T-helper 9 cell (primary cell): ENCODE data around the gene FBXL13.
"Not testable (repeated sequence)": the region's sequence is repeated elsewhere in the genome, so short reads cannot be mapped to it uniquely, and the experiment has no call there.

ENCODE experiments used
- DNase-seq: peaks from one replicate; pipeline ENCODE4 v3.0.0-alpha.2; 2020

Gene FBXL13

DNA sequence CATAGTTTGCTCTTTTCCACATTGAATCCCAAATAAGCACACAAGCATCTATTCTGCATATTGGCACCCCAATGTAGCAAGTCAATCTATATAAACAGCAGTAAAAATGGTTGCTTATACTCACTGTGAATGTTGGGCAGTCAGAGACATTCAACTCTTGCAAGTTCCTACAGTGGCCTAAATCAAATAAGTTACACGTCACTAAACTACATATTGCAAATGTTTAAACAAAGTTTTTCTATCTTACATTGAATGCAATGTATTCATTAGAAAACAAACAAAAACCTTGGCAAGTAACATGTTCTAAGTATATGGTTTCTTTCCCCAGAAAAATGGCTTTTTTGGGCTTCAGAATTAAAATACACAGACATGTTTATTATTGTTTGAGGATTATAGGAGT lies 142.8 kb downstream of the FBXL13 start:
- no peak for DNase-seq

DNA sequence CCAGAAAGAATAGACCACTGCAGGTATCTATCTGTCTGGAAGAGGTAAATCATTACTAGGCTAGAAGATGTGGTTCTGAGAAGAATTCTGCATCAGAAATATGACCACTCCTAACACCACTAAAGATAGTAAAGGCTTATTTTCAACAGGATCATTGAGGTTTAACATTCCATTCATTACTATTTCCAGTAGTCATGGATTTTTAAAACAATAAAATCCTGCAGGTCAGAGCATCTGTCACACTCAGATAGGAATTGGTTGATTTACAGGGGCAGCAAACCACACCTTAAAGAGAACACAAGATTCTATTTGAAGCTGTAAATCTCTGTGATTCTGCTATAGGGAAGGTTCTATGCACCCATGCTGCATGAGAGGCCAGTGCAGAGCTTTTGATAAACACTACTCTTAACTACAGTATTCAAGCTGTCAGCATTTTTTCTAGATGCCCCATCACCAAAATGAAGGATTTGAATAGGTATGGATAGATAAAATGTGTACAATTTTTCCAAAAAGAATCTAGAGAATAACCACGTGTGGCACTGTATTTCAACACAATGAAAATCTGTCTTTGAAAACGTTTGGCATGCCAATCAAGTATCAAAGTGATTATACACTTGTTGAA lies 147.2 kb downstream of the FBXL13 start:
- DNase-seq, result no peak

DNA sequence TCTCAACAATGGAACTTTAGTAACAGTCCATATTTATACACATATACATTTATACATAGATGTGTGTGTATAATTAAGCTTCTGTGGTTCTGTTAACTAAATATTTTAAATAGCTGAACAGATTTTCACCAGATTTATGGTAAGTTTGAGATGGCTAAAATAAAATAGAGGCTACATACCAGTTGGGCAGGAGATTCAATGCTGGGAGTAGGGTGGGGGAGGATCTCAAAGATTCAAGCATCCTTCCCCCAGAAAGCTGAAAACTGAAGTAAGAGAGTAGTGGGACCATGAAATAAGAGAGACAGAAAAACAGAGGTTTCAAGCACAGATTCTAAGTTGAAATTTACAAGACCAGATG lies 147.8 kb downstream of the FBXL13 start:
- DNase-seq, result no peak

DNA sequence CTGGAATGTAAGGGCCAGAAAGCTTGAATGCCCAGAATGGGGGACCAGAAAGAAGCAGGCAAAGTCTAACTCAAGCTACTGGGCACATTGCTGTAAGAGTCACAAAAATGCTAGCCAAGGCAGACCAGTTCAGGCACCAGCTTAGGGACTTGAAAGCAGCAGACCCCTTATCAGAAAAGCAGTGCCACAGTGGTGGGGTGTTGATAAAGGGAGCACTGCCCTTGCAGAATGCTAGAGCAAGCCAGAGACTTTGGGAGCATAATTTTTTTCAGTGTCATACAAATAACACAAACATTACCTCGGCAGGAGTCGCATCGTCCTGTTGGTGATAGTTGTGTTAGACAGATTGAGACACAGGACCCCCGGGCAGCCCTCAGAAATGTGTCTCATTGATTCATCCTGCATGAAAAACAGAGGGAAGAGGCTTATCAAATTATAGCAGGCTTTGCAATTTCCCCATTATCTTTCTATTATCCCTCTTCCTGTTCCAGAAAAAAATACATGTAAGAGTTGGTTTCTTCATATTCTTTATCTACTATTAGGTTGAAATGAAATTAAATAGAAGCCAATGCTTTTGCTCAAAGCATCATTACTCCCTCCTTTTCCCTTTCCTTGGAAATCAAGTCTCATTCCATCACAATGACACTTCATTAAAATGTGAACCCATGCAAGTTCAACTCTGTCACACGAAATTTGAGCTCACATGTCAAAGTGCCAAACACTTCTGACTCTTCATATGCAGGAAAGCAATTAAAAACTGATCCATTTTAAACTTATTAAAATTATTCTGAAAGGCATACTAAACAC lies 148.4 kb downstream of the FBXL13 start:
- DNase-seq, result no peak

DNA sequence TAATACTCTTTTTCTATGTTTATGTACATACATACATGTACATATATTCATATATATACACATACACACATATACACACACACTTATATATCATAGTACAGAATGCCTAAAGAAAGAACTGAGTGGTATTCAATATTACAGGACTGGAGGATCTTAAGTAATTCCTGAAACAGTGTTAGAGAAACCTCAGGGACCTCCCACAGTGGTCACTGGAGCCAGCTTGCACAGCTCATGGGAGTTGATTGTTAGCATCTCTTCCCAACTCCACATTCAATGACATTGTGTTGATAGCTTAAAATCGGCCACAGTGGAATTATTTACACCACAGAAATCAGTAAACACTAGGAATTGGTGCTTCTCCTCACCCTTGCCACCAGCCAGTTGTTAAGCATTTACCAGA lies 155.8 kb downstream of the FBXL13 start:
- DNase-seq, result no peak

DNA sequence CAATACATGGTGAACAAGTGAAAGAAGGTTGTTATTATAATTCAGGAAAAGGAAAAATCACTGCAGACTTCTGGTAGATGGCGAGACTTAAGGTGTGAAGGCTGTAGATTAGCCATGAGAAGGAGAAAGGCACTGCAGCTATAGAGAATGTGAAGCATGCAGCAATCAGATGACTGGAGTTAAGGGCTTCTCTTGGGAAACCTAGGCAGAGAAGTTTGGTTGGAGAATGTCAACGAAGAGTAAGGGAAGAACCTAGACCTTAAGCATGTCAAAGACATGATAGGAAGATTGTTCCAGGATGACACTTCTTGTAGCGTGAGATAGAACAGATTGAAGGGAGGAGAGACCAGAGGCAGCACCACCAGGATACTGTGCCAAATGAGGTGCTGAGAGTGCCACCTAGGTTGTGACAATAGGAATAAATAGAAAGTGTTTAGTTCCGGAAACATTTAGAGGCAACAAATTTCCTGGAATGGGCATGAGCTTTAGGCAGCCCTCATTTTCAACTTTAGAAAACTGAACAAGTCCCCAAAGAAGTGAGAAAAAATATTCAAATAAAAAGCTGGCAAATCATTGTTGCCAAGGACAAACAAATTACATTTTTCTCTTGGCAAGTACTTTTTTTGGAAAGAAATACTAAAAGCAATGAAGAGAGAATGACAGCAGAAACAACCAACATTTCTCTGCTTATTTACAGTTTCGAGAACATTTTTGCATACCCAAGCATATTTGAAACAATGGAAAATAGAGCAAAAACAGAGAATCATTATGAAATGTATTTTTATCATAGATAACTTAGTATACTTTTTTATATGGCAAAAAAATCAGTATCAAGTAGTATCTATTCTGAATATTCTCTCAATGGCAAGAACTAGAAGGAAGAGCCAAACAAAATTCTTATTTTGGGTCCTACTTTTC lies 156.9 kb downstream of the FBXL13 start:
- no peak for DNase-seq

DNA sequence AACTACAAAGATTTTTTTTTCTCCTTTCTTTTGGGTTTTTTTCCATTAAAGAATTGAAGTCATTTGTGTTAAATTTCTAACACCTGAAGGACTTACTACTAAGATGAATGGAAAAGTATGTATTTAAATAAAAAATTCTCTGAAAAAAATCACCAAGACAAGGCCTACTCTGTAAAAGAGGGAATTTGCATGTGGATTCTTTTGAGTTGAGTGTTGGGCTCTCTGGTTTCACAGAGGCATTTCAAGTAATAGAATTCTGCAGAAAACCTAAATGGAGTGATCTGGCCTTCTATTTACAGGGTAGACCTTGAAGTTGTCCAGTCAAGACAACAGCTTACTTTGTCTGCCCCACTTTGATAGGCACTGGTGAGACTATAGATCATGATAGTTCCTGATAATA lies 157.7 kb downstream of the FBXL13 start:
- DNase-seq, result no peak

DNA sequence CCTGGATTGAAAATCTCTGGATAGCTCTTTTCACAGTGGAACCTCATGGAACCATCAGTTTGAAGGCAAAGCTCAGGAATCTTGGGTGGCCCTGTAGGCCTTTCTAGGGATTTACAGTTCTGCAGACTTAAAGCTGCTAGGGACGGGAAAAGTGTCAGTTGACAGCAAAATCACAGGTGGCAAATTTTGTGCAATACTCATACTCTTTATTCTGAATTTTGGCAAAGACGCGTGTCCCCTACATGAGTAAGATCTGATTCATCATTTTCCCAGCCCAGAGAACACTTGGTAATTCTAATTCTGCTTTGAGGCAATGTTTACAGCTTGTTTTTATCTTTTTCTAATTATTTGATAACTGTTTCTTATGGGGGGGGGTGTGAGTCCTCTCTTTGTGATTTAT lies 158.2 kb downstream of the FBXL13 start:
- DNase-seq, result no peak

DNA sequence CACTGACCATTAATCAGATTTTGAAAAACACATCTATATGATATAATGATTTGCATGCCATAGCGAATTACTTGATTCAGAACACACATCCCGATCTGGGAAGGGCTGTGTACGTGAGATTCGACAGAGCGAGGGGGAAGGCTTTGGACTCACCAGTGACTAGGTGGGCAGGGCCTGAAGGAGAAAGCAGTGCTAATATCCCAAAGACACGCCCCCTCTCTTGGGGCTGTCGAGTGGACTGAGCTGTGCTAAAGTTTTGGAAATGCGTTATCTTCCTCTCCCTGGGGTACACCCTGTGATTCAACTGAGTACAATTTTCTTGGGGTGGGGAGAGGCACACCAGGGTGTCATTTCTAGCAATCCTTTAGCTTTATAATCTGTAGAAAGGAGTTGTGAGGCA lies 160.0 kb downstream of the FBXL13 start:
- no peak for DNase-seq

DNA sequence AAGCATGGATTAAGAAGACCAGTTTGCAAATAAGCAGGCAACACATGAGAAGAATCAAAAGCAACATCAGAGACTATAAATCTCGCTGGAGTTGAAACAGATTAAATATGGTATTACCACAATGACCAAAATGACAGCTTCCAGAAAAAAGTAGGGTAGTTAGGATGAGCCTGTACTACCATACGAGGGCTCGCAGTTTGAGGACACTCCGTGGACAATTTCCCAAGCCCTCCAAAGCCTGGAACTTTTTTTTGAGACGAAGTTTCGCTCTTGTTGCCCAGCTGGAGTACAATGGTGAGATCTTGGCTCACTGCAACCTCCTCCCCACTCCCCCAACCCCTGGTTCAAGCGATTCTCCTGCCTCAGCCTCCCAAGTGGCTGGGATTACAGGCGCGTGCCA lies 160.8 kb downstream of the FBXL13 start:
- no peak for DNase-seq

DNA sequence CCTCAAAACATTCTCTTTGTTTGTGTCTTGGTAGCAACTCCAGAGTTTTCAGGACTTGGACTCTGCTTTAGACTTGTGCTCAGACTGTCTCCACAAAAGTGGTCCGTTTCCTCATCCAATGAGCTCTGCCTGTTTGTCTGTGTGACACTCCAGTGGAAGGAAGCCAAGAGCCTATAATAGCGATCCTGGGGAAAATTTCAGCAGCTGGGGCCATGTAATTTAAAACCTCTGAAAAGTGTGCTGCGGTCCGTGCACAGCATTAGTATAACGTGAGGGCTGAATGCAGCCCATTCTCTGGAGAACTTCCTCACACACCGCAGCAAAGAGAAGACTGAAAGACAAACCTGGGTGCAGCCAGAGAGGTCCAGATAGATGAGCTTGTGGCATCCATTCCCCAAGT lies 161.9 kb downstream of the FBXL13 start, which contains the start of gene LRRC17:
Gene LRRC17 (plus strand): TSS at position 259 of the 400 bp plus-strand sequence. CDS start 20,914 bp downstream, outside the sequence.
- no peak for DNase-seq

DNA sequence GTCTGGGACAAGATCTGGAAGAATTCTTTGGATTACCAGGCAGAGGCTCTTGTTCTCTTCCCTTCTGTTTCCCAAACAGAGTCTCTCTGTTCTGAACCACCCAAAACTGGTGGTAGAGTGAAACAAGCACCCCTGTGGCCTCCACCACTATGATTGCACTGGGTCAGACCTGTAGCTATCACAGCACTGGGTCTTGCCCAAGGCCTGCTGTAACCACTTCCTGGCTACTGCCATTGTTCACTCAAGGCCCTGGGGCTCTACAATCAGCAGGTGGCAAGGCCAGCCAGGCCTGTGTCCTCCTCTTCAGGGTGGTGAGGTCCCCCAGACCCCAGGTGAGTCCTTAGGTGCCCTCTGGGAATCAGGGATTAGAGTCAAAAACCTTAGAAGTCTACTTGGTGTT lies 165.9 kb downstream of the FBXL13 start:
- DNase-seq, result no peak

DNA sequence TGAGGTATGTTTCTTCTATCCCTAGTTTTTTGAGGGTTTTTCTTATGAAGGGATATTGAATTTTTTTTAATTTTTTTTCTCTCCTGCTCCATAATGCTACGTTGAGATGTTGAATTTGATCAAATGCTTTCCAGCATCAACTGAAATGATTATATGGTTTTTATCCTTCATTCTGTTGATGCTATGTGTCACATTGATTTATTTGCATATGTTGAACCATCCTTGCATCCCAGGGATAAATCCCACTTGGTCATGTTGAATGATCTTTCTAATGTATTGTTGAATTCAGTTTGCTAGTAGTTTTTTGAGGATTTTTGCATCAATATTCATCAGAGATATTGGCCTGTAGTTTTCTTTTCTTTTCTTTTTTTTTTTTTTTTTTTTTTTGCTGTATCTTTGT lies 171.0 kb downstream of the FBXL13 start:
- not testable (repeated sequence) for DNase-seq

DNA sequence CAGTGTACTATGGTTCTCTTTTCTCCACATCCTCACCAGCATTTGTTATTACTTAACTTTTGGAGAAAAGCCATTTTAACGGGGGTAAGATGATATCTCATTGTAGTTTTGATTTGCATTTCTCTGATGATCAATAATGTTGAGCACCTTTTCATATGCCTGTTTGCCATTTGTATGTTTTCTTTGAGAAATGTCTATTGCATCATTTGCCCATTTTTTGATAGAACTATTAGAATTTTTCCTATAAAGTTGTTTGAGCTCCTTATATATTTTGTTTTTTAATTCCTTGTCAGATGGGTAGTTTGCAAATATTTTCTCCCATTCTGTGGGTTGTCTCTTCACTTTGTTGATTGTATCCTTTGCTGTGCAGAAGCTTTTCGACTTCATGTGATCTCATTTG lies 172.5 kb downstream of the FBXL13 start:
- not testable (repeated sequence) for DNase-seq

DNA sequence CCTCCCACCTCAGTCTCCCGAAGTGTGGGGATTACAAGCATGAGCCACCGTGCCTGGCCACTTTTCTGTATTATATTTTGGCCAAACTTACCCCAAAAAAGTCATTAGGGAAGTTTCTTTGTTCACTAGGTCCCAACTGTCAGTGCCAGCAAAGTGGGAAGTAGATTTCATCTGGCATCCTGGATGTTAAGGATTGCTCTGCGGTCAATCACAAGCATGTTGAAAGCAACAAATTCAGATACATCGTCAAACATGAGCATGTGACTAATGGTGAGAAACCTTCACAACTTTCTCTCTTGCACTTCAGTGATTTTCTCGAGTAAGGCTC lies 176.1 kb downstream of the FBXL13 start:
- DNase-seq, result no peak

DNA sequence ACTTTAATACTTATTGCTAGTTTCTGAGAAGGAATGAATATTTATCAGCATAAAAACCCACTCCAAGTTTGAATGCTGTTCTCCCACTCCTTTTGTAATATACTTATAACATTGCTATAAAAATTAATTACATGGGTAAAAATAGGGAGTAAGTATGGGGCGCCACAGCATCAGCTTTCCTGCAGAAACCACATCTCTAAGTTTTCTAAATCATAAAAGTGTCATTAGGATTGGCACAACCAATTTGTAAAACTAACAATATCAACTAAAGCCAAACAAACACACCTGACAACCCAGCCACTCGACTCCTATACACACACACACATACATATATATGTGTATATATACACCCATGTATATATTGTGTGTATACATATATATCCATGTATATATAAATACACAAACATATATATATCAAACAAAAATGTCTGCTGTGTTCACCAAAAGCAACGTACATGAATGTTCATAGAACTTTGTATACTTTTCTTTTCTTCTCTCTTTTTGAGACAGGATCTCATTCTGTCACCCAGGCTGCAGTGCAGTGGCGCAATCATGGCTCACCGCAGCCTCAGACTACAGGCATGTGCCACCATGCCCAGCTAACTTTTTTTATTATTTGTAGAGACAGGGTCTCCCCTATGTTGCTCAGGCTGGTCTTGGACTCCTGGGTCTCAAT lies 176.6 kb downstream of the FBXL13 start:
- DNase-seq, result no peak

DNA sequence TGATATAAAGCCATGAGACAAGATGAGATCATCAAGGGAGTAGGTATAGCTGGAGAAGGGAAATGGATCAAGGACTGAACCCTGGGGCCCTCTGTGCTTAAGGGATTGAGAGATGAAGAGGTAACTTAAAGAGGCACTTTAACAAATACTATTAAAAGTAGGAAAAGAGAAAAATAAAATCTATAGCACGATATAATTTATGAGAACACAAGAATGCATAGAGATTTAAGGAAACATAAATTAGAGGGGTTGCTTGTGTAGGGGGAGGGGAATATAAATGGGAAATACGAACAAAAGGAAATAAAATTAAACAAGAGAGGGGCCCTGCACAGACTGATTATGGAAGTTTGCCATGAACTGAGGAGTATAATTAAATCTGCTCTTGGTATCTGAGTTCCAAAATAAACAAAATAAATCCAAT lies 177.4 kb downstream of the FBXL13 start:
- DNase-seq, result no peak

DNA sequence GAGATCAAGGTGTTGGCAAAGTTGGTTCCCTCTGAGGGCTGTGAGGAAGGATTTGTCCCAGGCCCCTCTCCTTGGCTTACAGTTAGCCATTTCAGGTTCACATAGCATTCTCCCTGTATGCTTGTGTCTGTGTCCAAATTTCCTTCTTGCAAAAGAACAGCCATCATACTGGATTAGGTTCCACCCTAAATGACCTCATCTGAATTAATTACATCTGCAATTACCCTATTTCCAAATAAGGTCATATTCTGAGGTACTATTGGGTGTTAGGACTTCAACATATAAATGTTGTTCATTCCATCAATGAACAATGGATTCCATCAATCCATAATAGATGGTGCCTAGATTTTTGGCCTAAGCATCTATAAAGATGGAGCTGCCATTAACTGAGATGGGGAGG lies 178.0 kb downstream of the FBXL13 start:
- DNase-seq, result no peak

DNA sequence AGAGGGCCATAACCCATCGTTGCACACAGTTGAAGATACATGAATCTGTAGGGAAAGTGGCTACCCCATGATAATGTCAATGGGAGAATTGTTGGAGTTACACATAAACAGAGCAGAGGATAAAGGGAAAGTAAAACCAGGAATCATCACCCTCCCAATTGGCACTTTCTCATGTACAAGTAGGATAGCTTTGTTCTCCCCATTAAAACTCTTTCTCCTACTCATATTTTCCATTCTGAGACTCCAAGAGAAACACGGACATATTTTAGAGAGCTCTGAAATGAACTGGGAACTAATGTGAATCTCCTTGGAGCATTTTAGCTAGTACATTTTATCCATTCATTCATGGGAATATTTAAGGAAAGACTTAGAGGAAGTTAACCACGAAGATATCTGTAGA lies 179.0 kb downstream of the FBXL13 start:
- no peak for DNase-seq

DNA sequence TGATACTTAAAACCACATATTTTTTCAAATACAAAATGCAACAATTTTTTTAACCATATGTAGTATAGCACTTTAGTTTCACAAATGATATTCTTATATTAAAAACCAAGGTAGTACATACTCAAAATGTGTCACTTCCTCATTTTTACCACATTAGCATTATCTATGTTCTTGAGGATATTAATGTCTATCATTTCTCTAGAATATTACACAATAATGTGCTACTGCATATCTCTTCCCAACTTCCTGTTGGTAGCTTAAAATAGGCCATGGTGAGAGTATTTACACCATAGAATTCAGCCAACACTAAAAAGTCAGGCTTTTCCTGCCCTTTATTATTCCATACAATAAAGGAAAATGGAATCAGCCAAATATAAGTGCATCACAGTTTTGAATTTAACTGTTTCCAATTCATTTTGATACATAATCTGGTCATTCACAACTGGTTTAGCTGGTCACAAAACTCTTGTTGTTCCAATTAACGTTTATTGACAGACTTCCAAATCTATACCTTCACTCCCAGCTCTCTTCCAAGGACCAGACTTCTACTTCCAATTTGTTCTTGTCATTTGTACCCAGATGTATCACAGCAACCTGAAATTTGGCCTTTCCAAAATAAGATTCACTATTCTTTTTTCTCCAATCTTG lies 181.8 kb downstream of the FBXL13 start:
- no peak for DNase-seq

DNA sequence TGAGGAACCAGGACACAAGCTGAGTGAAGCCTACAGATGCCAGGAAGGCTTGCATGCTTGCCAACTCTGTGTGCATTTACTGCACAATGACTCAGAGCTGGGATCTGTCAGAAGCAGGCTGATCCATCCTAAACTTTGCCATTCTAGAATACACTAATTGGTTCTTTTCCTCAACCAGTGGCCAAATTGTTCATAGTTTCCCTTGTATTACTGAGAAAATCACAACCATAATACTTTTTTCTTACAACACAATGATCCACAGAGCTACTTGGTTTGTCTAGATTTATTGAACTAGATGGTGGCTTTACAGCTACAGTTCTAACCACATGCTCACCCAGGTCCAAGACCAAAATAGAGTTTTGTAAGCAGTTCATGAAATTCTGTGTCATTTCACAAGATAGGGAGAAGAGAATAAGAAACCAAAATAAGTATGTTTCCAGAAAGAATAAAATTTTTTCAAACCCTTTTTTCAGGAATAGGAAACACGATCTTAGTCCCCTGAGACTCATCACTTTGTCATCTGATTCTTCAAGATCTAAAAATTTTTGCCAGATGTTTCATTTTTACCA lies 182.8 kb downstream of the FBXL13 start:
- no peak for DNase-seq
